Kidney glomerular epithelial cell (primary cell): Measurements from ENCODE around the gene RNU6-7.
A peak's percentile ranks its signal among the peaks of the same experiment; 100 is the strongest.

ENCODE experiments used
- DNase-seq: peaks from one replicate; lab custom pipeline; 2025; lab: John Stamatoyannopoulos, UW

The RNU6-7 gene

DNA sequence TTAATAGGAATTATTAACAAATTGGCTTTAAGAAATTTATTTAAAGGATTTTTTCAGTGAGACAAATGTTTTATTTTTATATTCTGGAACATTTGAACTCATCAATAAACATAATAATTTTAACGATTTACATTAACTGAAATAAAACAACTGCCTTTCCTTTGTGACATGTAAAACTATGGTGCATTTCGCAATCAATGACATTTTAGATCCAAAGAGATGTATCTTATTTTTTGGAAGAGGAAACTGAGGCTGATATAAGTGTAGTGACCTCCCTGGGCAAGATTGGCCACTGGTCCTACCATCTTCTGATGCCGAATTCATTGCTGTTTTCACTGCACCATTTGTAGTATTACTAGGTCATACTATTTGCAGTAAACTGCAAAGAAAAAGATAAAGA, 3.7 kb downstream of the RNU6-7 start:
- no peak for DNase-seq

- no peak for DNase-seq
Measured at GRCh38 chr14:32205984-32206383, 4.1 kb downstream of the RNU6-7 start.

GRCh38 chr14:32206552-32206951, 4.7 kb downstream of the RNU6-7 start:
- DNase-seq = no peak

DNA sequence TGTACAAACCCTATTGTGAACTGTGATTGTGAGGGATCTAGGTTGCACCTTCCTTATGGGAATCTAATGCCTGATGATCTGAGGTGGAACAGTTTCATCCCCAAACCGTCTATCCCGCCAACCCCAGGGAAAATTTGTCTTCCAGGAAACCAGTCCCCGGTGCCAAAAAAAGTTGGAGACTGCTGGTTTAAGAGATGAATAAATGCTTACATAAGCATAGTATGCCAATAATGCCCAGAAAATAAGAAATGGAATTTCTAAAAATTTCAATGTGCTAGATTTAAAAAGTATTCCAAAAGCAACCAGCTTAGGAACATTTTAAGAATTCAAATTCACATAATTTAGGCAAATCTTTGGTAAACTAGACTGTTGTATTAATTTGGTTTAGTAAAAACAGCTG, 6.6 kb downstream of the RNU6-7 start:
- DNase-seq = no peak

GRCh38 chr14:32209471-32209870, 7.6 kb downstream of the RNU6-7 start:
- DNase-seq = no peak

DNA sequence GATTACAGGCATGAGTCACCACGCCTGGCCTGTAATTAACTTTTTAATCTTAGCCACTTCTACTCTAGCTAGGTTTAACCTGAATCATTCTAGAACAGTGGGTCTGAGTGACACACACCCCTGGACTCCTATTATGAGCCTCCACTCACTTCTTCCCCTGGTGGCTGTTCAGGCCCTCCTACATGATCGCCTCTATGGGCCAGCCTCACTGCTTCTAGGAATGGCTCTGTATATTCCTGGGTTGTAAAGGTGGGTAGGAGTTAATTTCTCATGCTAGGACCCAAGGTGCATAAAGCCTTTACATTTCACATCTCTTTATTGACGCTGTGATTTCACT, 9.2 kb downstream of the RNU6-7 start:
- no peak for DNase-seq

DNA sequence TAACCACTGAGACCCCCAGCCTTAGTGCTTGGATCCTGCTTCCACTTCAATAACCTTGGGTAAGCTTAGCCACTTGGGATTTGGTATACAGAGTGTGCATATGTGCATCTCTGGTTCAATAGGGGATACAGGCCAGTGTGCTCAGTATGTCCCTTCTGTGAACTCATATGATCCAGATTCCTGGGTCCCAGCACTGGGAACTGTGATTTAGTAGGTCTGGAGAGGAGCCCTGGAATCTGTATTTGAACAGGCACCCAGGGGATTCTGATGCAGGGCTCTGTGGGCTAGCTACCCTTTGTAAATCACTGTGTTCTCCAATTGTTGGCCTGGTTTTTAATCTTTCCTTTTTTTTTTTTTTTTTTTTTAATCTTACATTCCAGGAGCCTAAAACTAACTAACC, 11.0 kb downstream of the RNU6-7 start:
- DNase-seq = no peak

- no peak for DNase-seq
Measured at GRCh38 chr14:32217301-32217700, 15.5 kb downstream of the RNU6-7 start.

GRCh38 chr14:32224737-32225377, 23.0 kb downstream of the RNU6-7 start:
- peak; percentile 33 for DNase-seq

DNA sequence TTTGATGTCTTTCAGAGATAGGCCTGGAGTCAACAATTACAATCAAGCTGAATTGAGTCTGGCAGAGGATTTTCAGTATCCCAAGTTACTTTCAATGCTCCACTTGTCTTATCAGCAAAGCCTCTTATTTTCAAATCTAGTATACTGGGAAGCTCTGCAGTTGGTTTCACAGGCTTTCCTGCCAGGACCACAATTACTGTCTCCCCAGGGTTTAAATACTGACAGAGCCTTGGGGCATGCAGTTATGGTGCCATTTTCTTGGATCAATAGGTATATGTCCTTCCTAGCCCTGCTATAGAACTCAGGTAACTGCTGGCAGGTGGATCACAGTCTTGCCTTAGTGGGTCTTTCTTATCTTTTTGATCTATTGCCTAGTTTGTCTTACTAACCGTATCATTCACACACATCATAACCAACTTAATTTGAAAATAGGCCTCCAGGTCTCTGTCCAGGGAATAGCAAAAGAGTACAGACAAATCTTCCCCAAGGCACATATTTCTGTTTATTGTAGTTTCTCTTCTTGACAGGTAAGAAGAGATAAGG, 23.6 kb downstream of the RNU6-7 start:
- DNase-seq = no peak

DNA sequence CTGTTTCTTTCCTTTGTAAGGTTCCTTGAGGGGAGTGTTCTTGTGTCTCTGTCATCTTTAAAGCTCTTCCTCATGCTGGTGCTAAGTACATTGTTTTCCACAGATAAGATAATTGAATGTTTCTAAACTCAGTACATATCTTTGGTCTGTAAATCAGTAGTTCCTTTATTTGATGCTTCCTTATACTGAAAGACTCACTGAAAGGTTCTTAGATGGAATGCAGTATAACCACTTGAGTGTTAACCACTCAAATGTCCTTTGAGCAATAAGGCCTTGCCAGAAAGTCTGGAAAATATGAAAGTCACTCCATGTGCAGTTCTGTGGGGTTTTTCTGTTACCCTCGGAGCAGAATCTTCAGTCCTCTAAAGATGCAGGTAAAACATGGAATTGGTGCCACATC, 24.2 kb downstream of the RNU6-7 start:
- no peak for DNase-seq

DNA sequence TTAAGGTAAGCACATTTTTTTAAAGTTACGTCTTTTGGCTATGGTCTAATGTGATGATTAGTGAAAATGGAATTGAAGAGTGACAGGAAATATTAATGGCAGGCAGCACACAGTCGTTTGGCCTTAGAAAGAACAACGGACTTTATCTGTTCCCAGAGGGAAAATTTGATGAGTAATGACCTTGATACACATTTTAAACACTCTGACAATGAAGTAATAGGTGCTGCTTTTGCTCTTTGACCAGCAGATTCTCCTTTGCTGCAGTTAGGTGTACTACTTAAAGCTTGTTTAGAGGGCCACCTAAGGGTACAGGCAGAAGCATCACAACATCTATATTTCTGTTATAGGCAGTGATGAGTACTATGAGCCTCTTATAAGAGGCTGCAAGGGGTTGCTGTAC, 28.3 kb downstream of the RNU6-7 start:
- peak; percentile 63 for DNase-seq

- peak; percentile 16 for DNase-seq
Measured at GRCh38 chr14:32230695-32231280, 28.9 kb downstream of the RNU6-7 start.

DNA sequence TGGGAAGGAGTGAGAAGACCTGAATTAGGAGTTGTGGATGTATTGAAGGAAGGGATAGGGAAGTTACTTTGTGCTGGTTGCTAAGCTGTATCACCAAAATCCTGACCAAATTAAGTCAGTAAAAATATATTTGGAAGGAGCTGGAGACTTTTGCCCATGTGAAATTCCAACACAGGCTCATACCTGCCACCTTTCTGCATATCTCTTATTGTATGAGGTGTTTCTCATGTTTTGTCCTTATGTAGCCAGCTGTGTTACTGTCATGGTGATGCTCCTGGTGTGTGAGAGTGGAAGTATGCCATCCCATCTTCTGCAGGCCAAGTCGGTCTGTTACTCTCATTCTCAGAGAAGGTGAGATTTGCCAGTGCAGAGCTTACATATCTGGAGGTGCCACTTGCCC, 30.6 kb downstream of the RNU6-7 start:
- no peak for DNase-seq

GRCh38 chr14:32233260-32233659, 31.4 kb downstream of the RNU6-7 start:
- no peak for DNase-seq

DNA sequence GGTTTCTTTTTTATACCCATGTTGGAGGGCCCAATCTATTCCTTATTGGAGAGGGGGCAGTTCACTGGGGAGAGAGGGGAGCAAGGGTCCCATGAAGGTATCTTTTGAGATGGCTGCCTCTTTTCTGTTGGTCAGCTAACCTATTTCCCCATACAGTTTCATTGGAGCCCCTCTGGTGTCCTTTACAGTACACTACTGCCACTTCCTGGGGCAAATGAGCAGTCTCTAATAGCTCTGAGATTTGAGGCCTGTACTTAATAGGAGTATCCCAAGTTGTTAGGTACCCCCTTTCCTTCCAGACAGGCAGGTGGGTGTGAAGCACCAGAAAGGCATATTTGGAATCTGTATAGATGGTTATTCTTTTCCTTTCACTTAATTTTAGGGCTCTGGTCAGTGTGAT, 42.6 kb downstream of the RNU6-7 start:
- DNase-seq = no peak

- no peak for DNase-seq
Measured at GRCh38 chr14:32246751-32247150, 44.9 kb downstream of the RNU6-7 start.

- DNase-seq = no peak
Measured at GRCh38 chr14:32249371-32249770, 47.5 kb downstream of the RNU6-7 start.

- DNase-seq = no peak
Measured at GRCh38 chr14:32249780-32250179, 47.9 kb downstream of the RNU6-7 start.

DNA sequence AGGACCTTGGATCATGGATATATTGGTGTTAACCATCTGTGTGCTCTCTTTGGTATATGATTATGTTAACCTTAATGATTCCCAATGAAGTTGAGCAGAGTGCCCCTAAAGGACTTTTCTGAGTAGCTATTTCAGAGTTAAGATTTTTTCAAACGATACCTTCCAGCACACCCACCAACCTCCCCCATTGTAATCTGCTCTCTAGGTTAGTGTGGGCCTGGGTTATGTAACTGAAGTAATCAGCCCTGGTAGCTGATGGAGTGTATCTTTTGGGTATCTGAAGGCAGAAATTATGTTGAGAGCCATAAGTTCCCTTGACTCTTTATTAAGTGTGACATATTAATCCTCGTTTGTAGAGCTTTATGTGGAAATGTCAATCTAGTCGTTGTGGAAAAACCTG, 48.8 kb downstream of the RNU6-7 start:
- no peak for DNase-seq

DNA sequence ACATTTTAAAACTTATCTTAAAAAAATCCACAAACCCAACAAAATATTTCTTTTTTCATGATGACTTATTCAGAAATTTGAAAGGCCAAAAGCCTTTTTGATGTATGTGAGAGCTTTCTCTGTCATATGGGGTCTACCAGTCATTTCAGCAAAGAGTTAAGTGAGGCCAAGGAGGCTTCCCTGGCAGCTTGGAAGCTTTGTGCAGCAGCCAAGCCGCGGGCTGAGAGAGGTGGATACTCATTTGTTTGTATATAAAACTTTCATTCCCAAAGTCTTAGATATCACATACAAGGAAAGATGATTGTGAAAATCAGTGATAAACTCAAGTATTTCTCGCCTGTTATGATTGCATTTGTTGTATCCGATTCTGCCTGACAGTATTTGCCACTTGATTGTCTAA, 49.7 kb downstream of the RNU6-7 start:
- DNase-seq = no peak
